A549 (cell line): ENCODE results near the gene NCAPD3.
"Not testable (repeated sequence)": the region's sequence is repeated elsewhere in the genome, so short reads cannot be mapped to it uniquely, and the experiment has no call there.

Experiments
- CTCF ChIP-seq: fragments of >200 bp; sonication (Bioruptor Twin); formaldehyde crosslinking; IDR thresholded peaks from 3 replicates; pipeline ENCODE4 v1.5.1; 2016
- ELK1 ChIP-seq: fragments of 150-350 bp; IDR thresholded peaks from 2 replicates; pipeline ENCODE4 v1.6.1; 2014; ENCODE audit warnings: low read depth, mild to moderate bottlenecking, low read length
- ESRRA ChIP-seq: fragments of 150-350 bp; IDR thresholded peaks from 2 replicates; pipeline ENCODE4 v1.6.1; 2014; ENCODE audit warnings: mild to moderate bottlenecking, low read length, borderline replicate concordance
- HDAC2 ChIP-seq: fragments of 200-600 bp; sonication (generic); IDR thresholded peaks from 2 replicates; pipeline ENCODE4 v1.6.1; 2016
- MAFK ChIP-seq: fragments of 450-650 bp; IDR thresholded peaks from 2 replicates; pipeline ENCODE4 v1.6.1; 2014; ENCODE audit not compliant: partially characterized antibody
- MAX ChIP-seq: IDR thresholded peaks from 2 replicates; pipeline ENCODE4 v1.6.1; 2012
- MAZ ChIP-seq: fragments of 150-350 bp; IDR thresholded peaks from 2 replicates; pipeline ENCODE4 v1.6.1; 2014; ENCODE audit warnings: antibody characterized with exemption, low read depth, low read length, borderline replicate concordance
- MYC ChIP-seq: IDR thresholded peaks from 2 replicates; pipeline ENCODE4 v1.6.1; 2012; ENCODE audit warnings: mild to moderate bottlenecking, inconsistent platforms, low read length, improper control_type of control experiment, borderline replicate concordance
- POLR2A ChIP-seq: IDR thresholded peaks from 2 replicates; pipeline ENCODE4 v1.6.1; 2012; ENCODE audit warnings: mild to moderate bottlenecking, low read length
- RCOR1 ChIP-seq: fragments of 150-350 bp; IDR thresholded peaks from 2 replicates; pipeline ENCODE4 v1.6.1; 2014; ENCODE audit warnings: antibody characterized with exemption, low read length, low read depth
- RNF2 ChIP-seq: fragments of 200-600 bp; sonication (generic); IDR thresholded peaks from 2 replicates; pipeline ENCODE4 v1.6.1; 2016; ENCODE audit warnings: low read depth, mild to moderate bottlenecking, antibody characterized with exemption, moderate library complexity, borderline replicate concordance

- not testable (repeated sequence) for TF ChIP-seq POLR2A, HDAC2, CTCF, RNF2, ESRRA, ELK1, MAZ, MYC, MAFK, MAX, RCOR1
Measured at GRCh38 chr11:134188092-134188491, 35.7 kb downstream of the NCAPD3 start.
